ENCODE data around the gene GPC6. TPM values are rescaled to one million over a fixed set of nuclear protein-coding genes. Genes with fewer than 3 reads are reported as not detected.

The GPC6 gene
- total and polyA plus RNA-seq, 9 of the 15 experiments (the other 6 are each of a cell fraction or from before 2014, with no cell fraction given): under 0.01 to 0.20 (median 0.01) TPM; not detected in 4

DNA sequence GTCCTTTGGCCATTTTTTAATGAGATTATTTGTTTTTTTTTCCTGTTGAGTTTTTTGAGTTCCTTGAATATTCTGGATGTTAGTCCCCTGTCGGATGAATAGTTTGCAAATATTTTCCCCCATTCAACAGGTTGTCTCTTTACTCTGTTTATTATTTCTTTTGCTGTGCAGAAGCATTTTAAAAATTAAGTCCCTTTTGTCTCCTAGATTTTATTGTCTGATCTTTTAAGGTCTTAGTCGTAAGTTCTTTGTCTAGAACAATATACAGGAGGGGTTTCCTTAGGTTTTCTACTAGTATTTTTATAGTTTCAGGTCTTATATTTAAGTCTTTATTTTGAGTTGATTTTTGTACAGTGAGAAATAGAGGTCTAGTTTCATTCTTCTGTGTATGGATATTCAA is 284.4 kb downstream of the GPC6 start (continued):
- TF ChIP-seq SLC30A9 (CRISPR knock-in tag; IDR thresholded peaks at IDR 0.05): no peak
- no peak for TF ChIP-seq E2F3 (CRISPR knock-in tag; IDR thresholded peaks at IDR 0.05)
- TF ChIP-seq BCL6 (CRISPR knock-in tag; IDR thresholded peaks at IDR 0.05): no peak

DNA sequence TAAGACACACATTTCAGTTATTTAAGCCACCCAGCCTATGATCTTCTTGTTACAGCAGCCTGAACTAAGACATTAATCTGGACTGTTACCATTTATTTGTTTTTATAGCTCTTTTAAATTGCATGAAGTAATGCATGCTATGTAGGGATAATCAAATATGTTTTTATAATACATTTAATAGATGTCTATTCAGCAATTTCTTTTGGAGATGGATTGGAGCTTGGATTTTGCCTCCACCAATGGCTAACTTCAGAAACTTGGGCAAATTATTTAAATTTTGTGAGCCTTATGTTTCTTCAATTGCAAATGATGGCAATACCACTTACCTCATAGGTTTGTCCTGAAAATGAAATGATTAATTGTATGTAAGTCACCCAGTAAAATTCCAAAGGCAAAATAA is 288.7 kb downstream of the GPC6 start:
- ChIA-PET CTCF (ENCODE audit: low intra/inter-chr PET ratio) (no interaction called here), POLR2A (no interaction called here)
- H3K27me3 ChIP-seq (ENCODE audit: control insufficient read depth in 2 of 2, insufficient read depth in 2 of 2, low read length in 2 of 2): no peaks in the 10 kb centered on the region
- no peaks in the 10 kb centered on the region for H4K20me1 ChIP-seq (replicated peaks; ENCODE audit: control insufficient read depth, insufficient read depth, low read length)
- DNase-seq (ENCODE audit: extremely low read depth in 1 of 4, low spot score in 3 of 4): no peak
- intact Hi-C loops (cut with micrococcal nuclease) (no loop called here), in situ Hi-C loops (cut with MboI) (no loop called here)
- no peaks in the 10 kb centered on the region for H3K36me3 ChIP-seq (ENCODE audit: control insufficient read depth, insufficient read depth, low read length)
- no peaks in the 10 kb centered on the region for H3K79me2 ChIP-seq (ENCODE audit: control insufficient read depth, insufficient read depth, low read length)
- H3K4me3 ChIP-seq: no peak overlapping the region
- no peak overlapping the region for H3K27ac ChIP-seq (ENCODE audit: extremely low read depth, low read depth, low read length)
- no TSS peak for BruUV-seq (replicated peaks)
- no peaks in the 10 kb centered on the region for H3K9me1 ChIP-seq (ENCODE audit: control insufficient read depth, insufficient read depth, low read length)
- H3K9ac ChIP-seq (ENCODE audit: insufficient read depth in 1 of 2, low read depth in 2 of 2, low read length in 2 of 2): no peak overlapping the region
- H3K4me1 ChIP-seq (replicated peaks in 1 of 2; ENCODE audit: control insufficient read depth in 2 of 2, insufficient read depth in 2 of 2, low read length in 2 of 2): no peaks in the 10 kb centered on the region
- FAIRE-seq: no peak
- no peaks in the 10 kb centered on the region for H3K9me3 ChIP-seq (replicated peaks; ENCODE audit: control insufficient read depth, insufficient read depth, low read depth, low read length)
- no peak overlapping the region for H3K4me2 ChIP-seq (ENCODE audit: insufficient read depth, low read length)
- no peak for ATAC-seq
- no peak overlapping the region for H2AFZ ChIP-seq (ENCODE audit: low read depth, low read length)
- TF ChIP-seq ZC3H4 (CRISPR knock-in tag; IDR thresholded peaks at IDR 0.05; ENCODE audit: borderline replicate concordance): no peak
- TF ChIP-seq RBM39 (optimal IDR thresholded peaks at IDR 0.05; ENCODE audit: low read depth, low read length): no peak
- no peak for TF ChIP-seq ZFP1 (CRISPR knock-in tag; IDR thresholded peaks at IDR 0.05)
- TF ChIP-seq, protein P1, sequence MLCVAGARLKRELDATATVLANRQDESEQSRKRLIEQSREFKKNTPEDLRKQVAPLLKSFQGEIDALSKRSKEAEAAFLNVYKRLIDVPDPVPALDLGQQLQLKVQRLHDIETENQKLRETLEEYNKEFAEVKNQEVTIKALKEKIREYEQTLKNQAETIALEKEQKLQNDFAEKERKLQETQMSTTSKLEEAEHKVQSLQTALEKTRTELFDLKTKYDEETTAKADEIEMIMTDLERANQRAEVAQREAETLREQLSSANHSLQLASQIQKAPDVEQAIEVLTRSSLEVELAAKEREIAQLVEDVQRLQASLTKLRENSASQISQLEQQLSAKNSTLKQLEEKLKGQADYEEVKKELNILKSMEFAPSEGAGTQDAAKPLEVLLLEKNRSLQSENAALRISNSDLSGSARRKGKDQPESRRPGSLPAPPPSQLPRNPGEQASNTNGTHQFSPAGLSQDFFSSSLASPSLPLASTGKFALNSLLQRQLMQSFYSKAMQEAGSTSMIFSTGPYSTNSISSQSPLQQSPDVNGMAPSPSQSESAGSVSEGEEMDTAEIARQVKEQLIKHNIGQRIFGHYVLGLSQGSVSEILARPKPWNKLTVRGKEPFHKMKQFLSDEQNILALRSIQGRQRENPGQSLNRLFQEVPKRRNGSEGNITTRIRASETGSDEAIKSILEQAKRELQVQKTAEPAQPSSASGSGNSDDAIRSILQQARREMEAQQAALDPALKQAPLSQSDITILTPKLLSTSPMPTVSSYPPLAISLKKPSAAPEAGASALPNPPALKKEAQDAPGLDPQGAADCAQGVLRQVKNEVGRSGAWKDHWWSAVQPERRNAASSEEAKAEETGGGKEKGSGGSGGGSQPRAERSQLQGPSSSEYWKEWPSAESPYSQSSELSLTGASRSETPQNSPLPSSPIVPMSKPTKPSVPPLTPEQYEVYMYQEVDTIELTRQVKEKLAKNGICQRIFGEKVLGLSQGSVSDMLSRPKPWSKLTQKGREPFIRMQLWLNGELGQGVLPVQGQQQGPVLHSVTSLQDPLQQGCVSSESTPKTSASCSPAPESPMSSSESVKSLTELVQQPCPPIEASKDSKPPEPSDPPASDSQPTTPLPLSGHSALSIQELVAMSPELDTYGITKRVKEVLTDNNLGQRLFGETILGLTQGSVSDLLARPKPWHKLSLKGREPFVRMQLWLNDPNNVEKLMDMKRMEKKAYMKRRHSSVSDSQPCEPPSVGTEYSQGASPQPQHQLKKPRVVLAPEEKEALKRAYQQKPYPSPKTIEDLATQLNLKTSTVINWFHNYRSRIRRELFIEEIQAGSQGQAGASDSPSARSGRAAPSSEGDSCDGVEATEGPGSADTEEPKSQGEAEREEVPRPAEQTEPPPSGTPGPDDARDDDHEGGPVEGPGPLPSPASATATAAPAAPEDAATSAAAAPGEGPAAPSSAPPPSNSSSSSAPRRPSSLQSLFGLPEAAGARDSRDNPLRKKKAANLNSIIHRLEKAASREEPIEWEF (CRISPR knock-in tag; IDR thresholded peaks at IDR 0.05): no peak
- TF ChIP-seq, protein P2, sequence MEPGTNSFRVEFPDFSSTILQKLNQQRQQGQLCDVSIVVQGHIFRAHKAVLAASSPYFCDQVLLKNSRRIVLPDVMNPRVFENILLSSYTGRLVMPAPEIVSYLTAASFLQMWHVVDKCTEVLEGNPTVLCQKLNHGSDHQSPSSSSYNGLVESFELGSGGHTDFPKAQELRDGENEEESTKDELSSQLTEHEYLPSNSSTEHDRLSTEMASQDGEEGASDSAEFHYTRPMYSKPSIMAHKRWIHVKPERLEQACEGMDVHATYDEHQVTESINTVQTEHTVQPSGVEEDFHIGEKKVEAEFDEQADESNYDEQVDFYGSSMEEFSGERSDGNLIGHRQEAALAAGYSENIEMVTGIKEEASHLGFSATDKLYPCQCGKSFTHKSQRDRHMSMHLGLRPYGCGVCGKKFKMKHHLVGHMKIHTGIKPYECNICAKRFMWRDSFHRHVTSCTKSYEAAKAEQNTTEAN (CRISPR knock-in tag; IDR thresholded peaks at IDR 0.05): no peak
- TF ChIP-seq, protein P3, sequence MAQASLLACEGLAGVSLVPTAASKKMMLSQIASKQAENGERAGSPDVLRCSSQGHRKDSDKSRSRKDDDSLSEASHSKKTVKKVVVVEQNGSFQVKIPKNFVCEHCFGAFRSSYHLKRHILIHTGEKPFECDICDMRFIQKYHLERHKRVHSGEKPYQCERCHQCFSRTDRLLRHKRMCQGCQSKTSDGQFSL (CRISPR knock-in tag; IDR thresholded peaks at IDR 0.05): no peak
- TF ChIP-seq, protein P3 (tag; IDR thresholded peaks at IDR 0.05): no peak
- no peak for TF ChIP-seq ZNF311 (CRISPR knock-in tag; IDR thresholded peaks at IDR 0.05)
- TF ChIP-seq, protein P4, sequence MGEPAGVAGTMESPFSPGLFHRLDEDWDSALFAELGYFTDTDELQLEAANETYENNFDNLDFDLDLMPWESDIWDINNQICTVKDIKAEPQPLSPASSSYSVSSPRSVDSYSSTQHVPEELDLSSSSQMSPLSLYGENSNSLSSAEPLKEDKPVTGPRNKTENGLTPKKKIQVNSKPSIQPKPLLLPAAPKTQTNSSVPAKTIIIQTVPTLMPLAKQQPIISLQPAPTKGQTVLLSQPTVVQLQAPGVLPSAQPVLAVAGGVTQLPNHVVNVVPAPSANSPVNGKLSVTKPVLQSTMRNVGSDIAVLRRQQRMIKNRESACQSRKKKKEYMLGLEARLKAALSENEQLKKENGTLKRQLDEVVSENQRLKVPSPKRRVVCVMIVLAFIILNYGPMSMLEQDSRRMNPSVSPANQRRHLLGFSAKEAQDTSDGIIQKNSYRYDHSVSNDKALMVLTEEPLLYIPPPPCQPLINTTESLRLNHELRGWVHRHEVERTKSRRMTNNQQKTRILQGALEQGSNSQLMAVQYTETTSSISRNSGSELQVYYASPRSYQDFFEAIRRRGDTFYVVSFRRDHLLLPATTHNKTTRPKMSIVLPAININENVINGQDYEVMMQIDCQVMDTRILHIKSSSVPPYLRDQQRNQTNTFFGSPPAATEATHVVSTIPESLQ (CRISPR knock-in tag; IDR thresholded peaks at IDR 0.05): no peak
- no peak for TF ChIP-seq POLR2AphosphoS5 (IDR thresholded peaks at IDR 0.05; ENCODE audit: control insufficient read depth, insufficient read depth, low read depth, low read length)
